Measurements from ENCODE around the gene CEP85. TPM values are rescaled to one million over a fixed set of nuclear protein-coding genes. Genes with fewer than 3 reads are reported as not detected.
A peak's percentile ranks its signal among the peaks of the same experiment; 100 is the strongest.

CEP85 gene
- total and polyA plus RNA-seq, 9 of the 15 experiments (the other 6 are each of a cell fraction or from before 2014, with no cell fraction given): 42.1 to 140 (median 92.6) TPM

- TF ChIP-seq RFX7 (CRISPR knock-in tag; IDR thresholded peaks at IDR 0.05) (no peak), POLR2AphosphoS2 (IDR thresholded peaks at IDR 0.05; ENCODE audit: low read length) (no peak), ZNF77 (CRISPR knock-in tag; IDR thresholded peaks at IDR 0.05) (no peak), SAFB (IDR thresholded peaks at IDR 0.05; ENCODE audit: borderline replicate concordance, low read depth, low read length) (no peak), TEAD2 (tag; IDR thresholded peaks at IDR 0.05) (no peak), ZNF639 (CRISPR knock-in tag; conservative IDR thresholded peaks at IDR 0.05 in 1 of 2, IDR thresholded peaks at IDR 0.05 in 1 of 2) (0 out of 4 replicates have a peak, but pooled peaks of 1 of the 2 experiments have one; percentile 22), ARNT (IDR thresholded peaks at IDR 0.05) (peak in 1 of 2 experiments; percentile 27; a peak in 1 of 4 replicates), ZNF740 (CRISPR knock-in tag; IDR thresholded peaks at IDR 0.05) (no peak), ZNF740 (tag; IDR thresholded peaks at IDR 0.05) (no peak), THRB (CRISPR knock-in tag; conservative IDR thresholded peaks at IDR 0.05) (no peak), KLF6 (CRISPR knock-in tag; IDR thresholded peaks at IDR 0.05; ENCODE audit: borderline replicate concordance) (no peak), ESRRA (IDR thresholded peaks at IDR 0.05; ENCODE audit: borderline replicate concordance, low read depth) (no peak), ZNF239 (CRISPR knock-in tag; IDR thresholded peaks at IDR 0.05) (no peak; the same call in 1 of the 2 replicates), MXD1 (CRISPR knock-in tag; IDR thresholded peaks at IDR 0.05; ENCODE audit: borderline replicate concordance, poor library complexity, severe bottlenecking) (no peak), SLC30A9 (CRISPR knock-in tag; IDR thresholded peaks at IDR 0.05) (no peak), KLF16 (IDR thresholded peaks at IDR 0.05) (no peak), GABPB1 (CRISPR knock-in tag; IDR thresholded peaks at IDR 0.05) (no peak), YBX1 (IDR thresholded peaks at IDR 0.05) (no peak), ZNF695 (CRISPR knock-in tag; IDR thresholded peaks at IDR 0.05) (no peak)
- TF ChIP-seq, protein P1, sequence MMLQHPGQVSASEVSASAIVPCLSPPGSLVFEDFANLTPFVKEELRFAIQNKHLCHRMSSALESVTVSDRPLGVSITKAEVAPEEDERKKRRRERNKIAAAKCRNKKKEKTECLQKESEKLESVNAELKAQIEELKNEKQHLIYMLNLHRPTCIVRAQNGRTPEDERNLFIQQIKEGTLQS (IDR thresholded peaks at IDR 0.05): peak; percentile 79
- TF ChIP-seq, protein P1 (CRISPR knock-in tag; conservative IDR thresholded peaks at IDR 0.05): 0 out of 2 replicates have a peak, but pooled peaks have one; percentile 58
- TF ChIP-seq, protein P2, sequence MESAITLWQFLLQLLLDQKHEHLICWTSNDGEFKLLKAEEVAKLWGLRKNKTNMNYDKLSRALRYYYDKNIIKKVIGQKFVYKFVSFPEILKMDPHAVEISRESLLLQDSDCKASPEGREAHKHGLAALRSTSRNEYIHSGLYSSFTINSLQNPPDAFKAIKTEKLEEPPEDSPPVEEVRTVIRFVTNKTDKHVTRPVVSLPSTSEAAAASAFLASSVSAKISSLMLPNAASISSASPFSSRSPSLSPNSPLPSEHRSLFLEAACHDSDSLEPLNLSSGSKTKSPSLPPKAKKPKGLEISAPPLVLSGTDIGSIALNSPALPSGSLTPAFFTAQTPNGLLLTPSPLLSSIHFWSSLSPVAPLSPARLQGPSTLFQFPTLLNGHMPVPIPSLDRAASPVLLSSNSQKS (CRISPR knock-in tag; IDR thresholded peaks at IDR 0.05): 0 out of 2 replicates have a peak, but pooled peaks have one; percentile 51
Observed at GRCh38 chr1:26237230-26237966, 3.4 kb downstream of the CEP85 start (continued).

All from K562 (cell line).